GM12878 (cell line): ENCODE data around the gene ATP2A1. TPM values are rescaled to one million over a fixed set of nuclear protein-coding genes. Genes with fewer than 3 reads are reported as not detected.

Source experiments
- ATAC-seq: fragments of 200-7000 bp; cut with Tn5 transposase; 3 replicates; pipeline ENCODE4 v1.9.1; 2020; ENCODE audit warnings: mild to moderate bottlenecking, moderate library complexity
- BruUV-seq: library from RNA; stranded (reverse); fragments of 400-500 nt; replicated peaks from 2 replicates; lab custom pipeline; 2021; lab: Mats Ljungman, UMichigan
- CTCF ChIA-PET: fragments of 300-600 bp; sonication (Branson Sonifier 250); formaldehyde crosslinking; extraction: SDS; loops from one replicate; lab custom pipeline; 2021; ENCODE audit warnings: inconsistent platforms; lab: Yijun Ruan, JAX
- POLR2A ChIA-PET: fragments of 350-600 bp; formaldehyde crosslinking; extraction: SDS; loops from one replicate; lab custom pipeline; 2021; ENCODE audit warnings: inconsistent platforms; lab: Charles Lee
- RAD21 ChIA-PET: fragments of 300-600 bp; sonication (Branson Sonifier 250); formaldehyde crosslinking; loops from one replicate; lab custom pipeline; 2023; ENCODE audit warnings: antibody characterized with exemption; ENCODE audit not compliant: unreplicated experiment; lab: Charles Lee
- SMC1A ChIA-PET: fragments of 300-600 bp; sonication (Branson Sonifier 250); formaldehyde crosslinking; loops from one replicate; lab custom pipeline; 2023; ENCODE audit not compliant: unreplicated experiment, uncharacterized antibody; lab: Charles Lee
- DNase-seq: peaks from one replicate; pipeline ENCODE4 v3.0.0-alpha.2; 2011; ENCODE audit warnings: low read depth, low spot score
- FAIRE-seq: peaks from 3 replicates; lab custom pipeline; 2011; peaks lifted over from hg19 to GRCh38; lab: Jason Lieb, UNC
- H2AFZ ChIP-seq: 2 replicates; pipeline ENCODE4 v1.6.0; 2011; ENCODE audit warnings: low read depth, low read length, control low read depth; ENCODE audit not compliant: control insufficient read depth
- H3K27ac ChIP-seq: 2 replicates; pipeline ENCODE4 v1.5.1; 2011; ENCODE audit warnings: control low read depth; ENCODE audit not compliant: control insufficient read depth, insufficient read depth
- H3K27me3 ChIP-seq, 2 experiments: replicated peaks in 1 of 2; 2 replicates each; pipeline versions ENCODE4 v1.6.0 to v1.6.1; 2011; ENCODE audit warnings: low read length in 1 of 2; ENCODE audit not compliant: control insufficient read depth in 2 of 2, insufficient read depth in 2 of 2
- H3K36me3 ChIP-seq, 2 experiments: 2 replicates each; pipeline ENCODE4 v1.5.1; 2011; ENCODE audit warnings: low read length in 1 of 2; ENCODE audit not compliant: control insufficient read depth in 2 of 2, insufficient read depth in 2 of 2
- H3K4me1 ChIP-seq: 2 replicates; pipeline ENCODE4 v1.6.1; 2011; ENCODE audit warnings: mild to moderate bottlenecking, low read length, moderate library complexity, mixed read lengths; ENCODE audit not compliant: control insufficient read depth, insufficient read depth
- H3K4me2 ChIP-seq: 2 replicates; pipeline ENCODE4 v1.6.0; 2011; ENCODE audit warnings: control low read depth; ENCODE audit not compliant: control insufficient read depth, insufficient read depth
- H3K4me3 ChIP-seq: fragments of 200-600 bp; sonication (generic); 2 replicates; pipeline ENCODE4 v1.5.1; 2016
- H3K79me2 ChIP-seq: 2 replicates; pipeline ENCODE4 v1.6.0; 2011; ENCODE audit warnings: low read length; ENCODE audit not compliant: control insufficient read depth, insufficient read depth
- H3K9ac ChIP-seq: 2 replicates; pipeline ENCODE4 v1.8.0; 2011; ENCODE audit warnings: low read length, control low read depth, mixed read lengths; ENCODE audit not compliant: control insufficient read depth, insufficient read depth
- H3K9me3 ChIP-seq: replicated peaks from 3 replicates; pipeline ENCODE4 v1.5.1; 2011; ENCODE audit warnings: mild to moderate bottlenecking, low read length; ENCODE audit not compliant: control insufficient read depth, insufficient read depth
- H4K20me1 ChIP-seq: 2 replicates; pipeline ENCODE4 v1.6.0; 2011; ENCODE audit not compliant: control insufficient read depth, insufficient read depth
- POLR2A ChIP-seq: IDR thresholded peaks from 2 replicates; pipeline ENCODE4 v1.6.1; 2011; ENCODE audit warnings: low read depth, mild to moderate bottlenecking, low read length
- POLR2AphosphoS5 ChIP-seq: IDR thresholded peaks from 2 replicates; pipeline ENCODE4 v1.6.1; 2011; ENCODE audit warnings: mild to moderate bottlenecking, low read length, inconsistent platforms
- WGBS: methylation state at CpG from one replicate; pipeline ENCODE4 v1.1.6; 2016; ENCODE audit warnings: low lambda C conversion rate; ENCODE audit not compliant: insufficient replicate concordance, insufficient coverage; ENCODE audit errors: missing lambda C conversion rate; 5-methylcytosine and 5-hydroxymethylcytosine counted together
- in situ Hi-C: fragments of 300-500 bp; cut with MboI; formaldehyde crosslinking; loops from 9 replicates; pipeline ENCODE4 v1.14.3; 2018; ENCODE audit warnings: mixed read lengths
- intact Hi-C: fragments of 100-400 bp; cut with micrococcal nuclease; formaldehyde crosslinking; loops from one replicate; pipeline ENCODE4 v1.14.2; 2022; ENCODE audit not compliant: unreplicated experiment
- polyA plus RNA-seq, 11 experiments: library from polyadenylated mRNA; depleted of rRNA in 4 of 11; unstranded in 6 of 11; stranded (reverse) in 5 of 11; fragments of >200 nt; fragmentation: Nextera tagmentation in 4 of 11; fragmentation: Illumina TruSeq in 1 of 11; extraction: Ambion mirVana in 4 of 11; extraction: Trizol in 1 of 11; gene quantifications; 1 replicate in 1 of 11; 2 replicates in 10 of 11; pipeline versions ENCODE4 v1.2.1 to v1.2.3, GENCODE V29; 2011 to 2016; ENCODE audit warnings: inconsistent platforms in 2 of 11, missing spikeins in 2 of 11, low read depth in 1 of 11
- total RNA-seq, 4 experiments: library from RNA; depleted of rRNA in 3 of 4; stranded (reverse); fragments of >200 nt in 3 of 4; fragmentation: Illumina TruSeq in 1 of 4; extraction: Trizol in 1 of 4; gene quantifications; 2 replicates each; pipeline versions ENCODE4 v1.2.1 to v1.2.3, GENCODE V29; 2013 to 2021
- TF ChIP-seq, protein P1 (sequence below): IDR thresholded peaks from 2 replicates; pipeline ENCODE4 v1.6.1; 2012; ENCODE audit warnings: improper control_type of control experiment, low read depth, low read length; ENCODE audit not compliant: insufficient replicate concordance

Gene ATP2A1
- total and polyA plus RNA-seq, 10 of the 15 experiments (the other 5 are each of a cell fraction or from before 2014, with no cell fraction given) = 0.13 to 1.7 (median 0.88) TPM

DNA sequence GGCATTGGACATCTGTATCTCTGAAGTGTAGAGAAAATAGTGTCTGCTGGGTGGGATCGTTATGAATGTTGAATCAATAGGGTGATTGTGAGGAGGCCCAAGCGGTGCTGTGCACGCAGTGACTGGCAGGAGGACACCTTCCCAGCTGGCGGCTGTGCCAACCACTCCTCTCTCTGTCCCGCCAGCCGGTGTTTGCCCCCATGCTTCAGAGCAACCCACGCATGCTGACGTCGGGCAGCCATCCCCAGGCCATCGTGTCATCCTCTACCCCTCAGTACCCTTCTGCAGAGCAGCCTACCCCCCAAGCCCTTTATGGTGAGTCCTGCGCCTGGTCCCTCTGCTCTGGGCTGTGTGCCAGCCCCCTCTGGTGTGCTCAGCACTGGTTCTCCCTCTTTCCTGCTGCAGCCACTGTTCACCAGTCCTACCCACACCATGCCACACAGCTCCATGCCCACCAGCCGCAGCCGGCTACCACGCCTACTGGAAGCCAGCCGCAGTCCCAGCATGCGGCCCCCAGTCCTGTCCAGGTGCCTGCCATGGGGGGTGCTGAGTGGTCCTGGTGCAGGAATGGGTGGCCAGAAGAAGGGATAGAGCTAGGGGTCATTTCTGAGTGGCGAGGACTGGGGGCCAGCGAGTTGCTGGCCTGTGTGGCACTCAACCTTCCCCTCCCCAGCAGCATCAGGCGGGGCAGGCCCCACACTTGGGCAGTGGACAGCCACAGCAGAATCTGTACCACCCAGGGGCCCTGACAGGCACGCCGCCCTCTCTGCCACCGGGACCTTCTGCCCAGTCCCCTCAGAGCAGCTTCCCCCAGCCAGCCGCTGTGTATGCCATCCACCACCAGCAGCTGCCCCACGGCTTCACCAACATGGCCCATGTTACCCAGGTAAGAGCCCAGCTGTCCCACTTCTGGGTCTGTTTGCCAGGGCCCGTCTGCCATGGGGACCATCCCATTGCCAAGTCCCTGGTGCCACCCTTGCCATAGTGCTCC is 43.1 kb upstream of the ATP2A1 start:
- Histone ChIP-seq H3K27me3 (no peaks in the 10 kb centered on the region), H3K9ac (no peak overlapping the region), H3K27ac (no peak overlapping the region), H3K4me1 (no peaks in the 10 kb centered on the region), H3K79me2 (no peaks in the 10 kb centered on the region), H4K20me1 (no peaks in the 10 kb centered on the region), H2AFZ (no peak overlapping the region), H3K9me3 (no peaks in the 10 kb centered on the region), H3K36me3 (peaks cover 45 to 50% of the 10 kb centered on the region in 2 experiments), H3K4me3 (no peak overlapping the region), H3K4me2 (no peak overlapping the region)
- FAIRE-seq = no peak
- ChIA-PET SMC1A (no interaction called here), CTCF (interaction anchor here (1.4 kb wide), 1 partner anchor 8 kb away, joined by 5 read pairs; no protein-coding TSS in a partner anchor), POLR2A (no interaction called here), RAD21 (no interaction called here)
- intact Hi-C loops (no loop called here), in situ Hi-C loops (no loop called here)
- TF ChIP-seq POLR2A = peak; percentile 49
- TF ChIP-seq POLR2AphosphoS5 = peak; percentile 48; the same call in 1 of the 2 replicates
- TF ChIP-seq, protein P1, sequence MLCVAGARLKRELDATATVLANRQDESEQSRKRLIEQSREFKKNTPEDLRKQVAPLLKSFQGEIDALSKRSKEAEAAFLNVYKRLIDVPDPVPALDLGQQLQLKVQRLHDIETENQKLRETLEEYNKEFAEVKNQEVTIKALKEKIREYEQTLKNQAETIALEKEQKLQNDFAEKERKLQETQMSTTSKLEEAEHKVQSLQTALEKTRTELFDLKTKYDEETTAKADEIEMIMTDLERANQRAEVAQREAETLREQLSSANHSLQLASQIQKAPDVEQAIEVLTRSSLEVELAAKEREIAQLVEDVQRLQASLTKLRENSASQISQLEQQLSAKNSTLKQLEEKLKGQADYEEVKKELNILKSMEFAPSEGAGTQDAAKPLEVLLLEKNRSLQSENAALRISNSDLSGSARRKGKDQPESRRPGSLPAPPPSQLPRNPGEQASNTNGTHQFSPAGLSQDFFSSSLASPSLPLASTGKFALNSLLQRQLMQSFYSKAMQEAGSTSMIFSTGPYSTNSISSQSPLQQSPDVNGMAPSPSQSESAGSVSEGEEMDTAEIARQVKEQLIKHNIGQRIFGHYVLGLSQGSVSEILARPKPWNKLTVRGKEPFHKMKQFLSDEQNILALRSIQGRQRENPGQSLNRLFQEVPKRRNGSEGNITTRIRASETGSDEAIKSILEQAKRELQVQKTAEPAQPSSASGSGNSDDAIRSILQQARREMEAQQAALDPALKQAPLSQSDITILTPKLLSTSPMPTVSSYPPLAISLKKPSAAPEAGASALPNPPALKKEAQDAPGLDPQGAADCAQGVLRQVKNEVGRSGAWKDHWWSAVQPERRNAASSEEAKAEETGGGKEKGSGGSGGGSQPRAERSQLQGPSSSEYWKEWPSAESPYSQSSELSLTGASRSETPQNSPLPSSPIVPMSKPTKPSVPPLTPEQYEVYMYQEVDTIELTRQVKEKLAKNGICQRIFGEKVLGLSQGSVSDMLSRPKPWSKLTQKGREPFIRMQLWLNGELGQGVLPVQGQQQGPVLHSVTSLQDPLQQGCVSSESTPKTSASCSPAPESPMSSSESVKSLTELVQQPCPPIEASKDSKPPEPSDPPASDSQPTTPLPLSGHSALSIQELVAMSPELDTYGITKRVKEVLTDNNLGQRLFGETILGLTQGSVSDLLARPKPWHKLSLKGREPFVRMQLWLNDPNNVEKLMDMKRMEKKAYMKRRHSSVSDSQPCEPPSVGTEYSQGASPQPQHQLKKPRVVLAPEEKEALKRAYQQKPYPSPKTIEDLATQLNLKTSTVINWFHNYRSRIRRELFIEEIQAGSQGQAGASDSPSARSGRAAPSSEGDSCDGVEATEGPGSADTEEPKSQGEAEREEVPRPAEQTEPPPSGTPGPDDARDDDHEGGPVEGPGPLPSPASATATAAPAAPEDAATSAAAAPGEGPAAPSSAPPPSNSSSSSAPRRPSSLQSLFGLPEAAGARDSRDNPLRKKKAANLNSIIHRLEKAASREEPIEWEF = no peak
- no peak for DNase-seq
- BruUV-seq = no TSS peak
- no peak; the same call in 2 of the 3 replicates for ATAC-seq
- 98% methylated on average over 24 of the region's 25 CpGs for WGBS
